A549 (cell line): ENCODE data around the gene CDH4. TPM values are rescaled to one million over a fixed set of nuclear protein-coding genes. Genes with fewer than 3 reads are reported as not detected.

Experiments used
- ATAC-seq, 2 experiments: fragments of 200-7000 bp in 1 of 2; fragments of >200 bp in 1 of 2; cut with Nextera tagmentation in 1 of 2; cut with Tn5 transposase in 1 of 2; 3 replicates each; pipeline versions ENCODE4 v1.8.0 to v1.9.1; 2018 to 2020; ENCODE audit warnings: mild to moderate bottlenecking in 1 of 2, moderate library complexity in 1 of 2
- CTCF ChIA-PET: fragments of 300-600 bp; sonication (Branson Sonifier 250); formaldehyde crosslinking; extraction: SDS; loops from one replicate; lab custom pipeline; 2021; ENCODE audit warnings: antibody characterized with exemption, inconsistent platforms; lab: Yijun Ruan, JAX
- POLR2A ChIA-PET: fragments of 350-600 bp; formaldehyde crosslinking; extraction: SDS; loops from one replicate; lab custom pipeline; 2021; ENCODE audit warnings: antibody characterized with exemption, inconsistent platforms; lab: Yijun Ruan, JAX
- DNase-seq, 2 experiments: peaks; one replicate each; pipeline versions ENCODE4 v3.0.0 to v3.0.0-alpha.2; 2011 to 2016; ENCODE audit warnings: low read depth in 1 of 2, low spot score in 1 of 2
- FAIRE-seq: peaks from 2 replicates; lab custom pipeline; 2011; peaks lifted over from hg19 to GRCh38; lab: Jason Lieb, UNC
- H3K27ac ChIP-seq, 2 experiments: fragments of >200 bp; sonication (Bioruptor Twin); formaldehyde crosslinking; 3 replicates each; pipeline ENCODE4 v1.5.1; 2016 to 2017
- H3K4me1 ChIP-seq: fragments of >200 bp; sonication (Bioruptor Twin); formaldehyde crosslinking; 3 replicates; pipeline ENCODE4 v1.6.1; 2016
- H3K4me2 ChIP-seq: fragments of >200 bp; sonication (Bioruptor Twin); formaldehyde crosslinking; 3 replicates; pipeline ENCODE4 v1.6.1; 2016
- H3K4me3 ChIP-seq: fragments of >200 bp; sonication (Bioruptor Twin); formaldehyde crosslinking; 3 replicates; pipeline ENCODE4 v1.5.1; 2016
- H3K9me3 ChIP-seq: fragments of >200 bp; sonication (Bioruptor Twin); formaldehyde crosslinking; 3 replicates; pipeline ENCODE4 v1.6.1; 2016
- CBX8 ChIP-seq: fragments of 200-600 bp; sonication (generic); IDR thresholded peaks from 2 replicates; pipeline ENCODE4 v1.6.1; 2016
- EHF ChIP-seq: fragments of 250-450 bp; sonication (Bioruptor Pico); IDR thresholded peaks from 2 replicates; pipeline ENCODE4 v1.5.0; 2020; ENCODE audit warnings: mild to moderate bottlenecking
- EP300 ChIP-seq, 2 experiments: fragments of >200 bp; sonication (Bioruptor Twin); formaldehyde crosslinking; IDR thresholded peaks; 2 replicates in 1 of 2; 3 replicates in 1 of 2; pipeline ENCODE4 v1.6.1; 2016 to 2017
- FOSL2 ChIP-seq, 2 experiments: fragments of 450-650 bp in 1 of 2; fragments of >200 bp in 1 of 2; sonication (Bioruptor Twin) in 1 of 2; formaldehyde crosslinking; IDR thresholded peaks; 2 replicates each; pipeline versions ENCODE4 v1.5.0 to v1.6.1; 2016 to 2020; ENCODE audit warnings: mild to moderate bottlenecking in 1 of 2, moderate library complexity in 1 of 2
- FOXS1 ChIP-seq: fragments of 250-450 bp; sonication (Bioruptor Pico); IDR thresholded peaks from 2 replicates; pipeline ENCODE4 v1.5.0; 2020; ENCODE audit warnings: mild to moderate bottlenecking, moderate library complexity
- GATA3 ChIP-seq: IDR thresholded peaks from 2 replicates; pipeline ENCODE4 v1.6.1; 2012; ENCODE audit warnings: borderline replicate concordance
- HES2 ChIP-seq: fragments of >200 bp; sonication (Bioruptor Twin); formaldehyde crosslinking; IDR thresholded peaks from 2 replicates; pipeline ENCODE4 v1.6.1; 2016
- HEYL ChIP-seq: fragments of 250-450 bp; sonication (Bioruptor Pico); IDR thresholded peaks from 2 replicates; pipeline ENCODE4 v1.8.0; 2021; ENCODE audit warnings: mild to moderate bottlenecking, moderate library complexity
- JUN ChIP-seq, 2 experiments: fragments of >200 bp; sonication (Bioruptor Twin); formaldehyde crosslinking; IDR thresholded peaks; 2 replicates in 1 of 2; 3 replicates in 1 of 2; pipeline ENCODE4 v1.6.1; 2016 to 2017
- JUNB ChIP-seq: fragments of >200 bp; sonication (Bioruptor Twin); formaldehyde crosslinking; IDR thresholded peaks from 2 replicates; pipeline ENCODE4 v1.6.1; 2016
- KDM5A ChIP-seq: fragments of 200-600 bp; sonication (generic); IDR thresholded peaks from 2 replicates; pipeline ENCODE4 v1.6.1; 2016; ENCODE audit warnings: antibody characterized with exemption, mild to moderate bottlenecking
- MAFK ChIP-seq: fragments of 450-650 bp; IDR thresholded peaks from 2 replicates; pipeline ENCODE4 v1.6.1; 2014; ENCODE audit not compliant: partially characterized antibody
- MYC ChIP-seq: IDR thresholded peaks from 2 replicates; pipeline ENCODE4 v1.6.1; 2012; ENCODE audit warnings: mild to moderate bottlenecking, inconsistent platforms, low read length, improper control_type of control experiment, borderline replicate concordance
- NR3C1 ChIP-seq: fragments of >200 bp; sonication (Bioruptor Twin); formaldehyde crosslinking; IDR thresholded peaks from 3 replicates; pipeline ENCODE4 v1.6.1; 2017
- POLR2A ChIP-seq: IDR thresholded peaks from 2 replicates; pipeline ENCODE4 v1.6.1; 2012; ENCODE audit warnings: mild to moderate bottlenecking, low read length
- RAD21 ChIP-seq, 2 experiments: fragments of >200 bp in 1 of 2; sonication (Bioruptor Twin) in 1 of 2; formaldehyde crosslinking in 1 of 2; IDR thresholded peaks in 1 of 2; conservative IDR thresholded peaks in 1 of 2; 2 replicates in 1 of 2; 3 replicates in 1 of 2; pipeline ENCODE4 v1.6.1; 2012 to 2018; ENCODE audit warnings: inconsistent platforms in 1 of 2
- TP53 ChIP-seq: fragments of 250-450 bp; sonication (Bioruptor Pico); IDR thresholded peaks from 2 replicates; pipeline ENCODE4 v1.5.0; 2021; ENCODE audit warnings: mild to moderate bottlenecking, moderate library complexity
- WGBS: methylation state at CpG from one replicate; pipeline ENCODE4 v1.1.6; 2017; ENCODE audit errors: missing lambda C conversion rate; 5-methylcytosine and 5-hydroxymethylcytosine counted together
- polyA plus RNA-seq, 4 experiments: library from polyadenylated mRNA; depleted of rRNA in 3 of 4; stranded (reverse); fragments of >200 nt; fragmentation: RNase III in 1 of 4; extraction: RNeasy Plus Mini Kit Qiagen cat#74134 plus additional on column Dnase treatment in 1 of 4; gene quantifications; 2 replicates in 3 of 4; 3 replicates in 1 of 4; pipeline ENCODE4 v1.2.3, GENCODE V29; 2011 to 2017
- TF ChIP-seq, protein P1 (sequence below): fragments of 250-450 bp; sonication (Bioruptor Pico); IDR thresholded peaks from 2 replicates; pipeline ENCODE4 v1.5.0; 2021; ENCODE audit warnings: mild to moderate bottlenecking, moderate library complexity, borderline replicate concordance
- TF ChIP-seq, protein P2 (sequence below): IDR thresholded peaks from 2 replicates; pipeline ENCODE4 v1.6.1; 2012
- TF ChIP-seq, protein P3 (sequence below): fragments of 150-350 bp; IDR thresholded peaks from 2 replicates; pipeline ENCODE4 v1.6.1; 2014; ENCODE audit warnings: low read depth, mild to moderate bottlenecking, low read length
- TF ChIP-seq, protein P4 (sequence below): fragments of 250-450 bp; sonication (Bioruptor Pico); IDR thresholded peaks from 2 replicates; pipeline ENCODE4 v1.5.0; 2020; ENCODE audit warnings: low read depth, mild to moderate bottlenecking, moderate library complexity
- TF ChIP-seq, protein P5 (sequence below): IDR thresholded peaks from 2 replicates; pipeline ENCODE4 v1.6.1; 2012; ENCODE audit warnings: low read depth, borderline replicate concordance

The CDH4 gene
- polyA plus RNA-seq, 2 of the 4 experiments (the other 2 are of a cell fraction), result 3.4 to 10.3 TPM

DNA sequence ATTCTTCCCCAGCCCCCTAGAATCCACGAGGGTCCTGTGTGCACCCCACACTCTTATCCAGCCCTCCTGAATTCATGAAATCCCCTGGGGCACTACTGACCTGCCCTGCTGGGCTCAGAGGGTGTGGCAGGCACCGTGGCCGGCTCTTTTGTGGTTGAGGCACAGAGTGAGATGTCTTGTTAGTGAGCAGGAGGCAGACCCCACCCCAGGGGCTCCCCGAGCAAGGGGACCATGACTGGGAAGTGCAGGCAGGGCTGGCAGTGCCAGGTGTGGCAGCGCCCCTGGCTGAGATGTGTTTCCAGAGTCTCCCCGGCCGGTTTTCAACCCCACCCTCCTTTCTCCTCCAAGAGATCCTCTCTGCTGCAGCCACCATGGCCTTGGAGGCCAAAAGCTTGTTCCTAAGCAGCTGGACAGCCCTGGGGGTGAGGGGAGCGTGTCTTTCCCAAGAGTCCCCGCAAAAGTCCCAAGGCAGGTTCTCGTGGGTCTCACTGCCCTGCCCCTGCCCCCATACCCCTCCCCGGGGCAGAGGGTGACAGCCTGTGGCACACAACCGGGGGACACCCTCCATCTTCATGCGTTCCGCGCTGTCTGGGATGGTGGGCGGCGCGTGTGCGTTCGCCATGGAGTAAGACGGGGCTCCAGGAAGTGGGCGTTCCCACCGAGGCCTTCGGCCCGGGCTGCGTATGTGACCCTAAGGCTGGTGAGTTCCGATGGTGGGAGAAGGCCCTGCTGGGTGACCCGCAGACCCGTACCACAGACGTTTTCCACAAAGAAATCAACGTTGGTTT, 604.8 kb downstream of the CDH4 start:
- TF ChIP-seq POLR2A (no peak), KDM5A (no peak), EHF (CRISPR knock-in tag) (no peak), JUNB (no peak), FOSL2 (IDR thresholded peaks at IDR 0.05) (no peak), FOSL2 (CRISPR knock-in tag; IDR thresholded peaks at IDR 0.05) (no peak), CBX8 (no peak)
- TF ChIP-seq, protein P1, sequence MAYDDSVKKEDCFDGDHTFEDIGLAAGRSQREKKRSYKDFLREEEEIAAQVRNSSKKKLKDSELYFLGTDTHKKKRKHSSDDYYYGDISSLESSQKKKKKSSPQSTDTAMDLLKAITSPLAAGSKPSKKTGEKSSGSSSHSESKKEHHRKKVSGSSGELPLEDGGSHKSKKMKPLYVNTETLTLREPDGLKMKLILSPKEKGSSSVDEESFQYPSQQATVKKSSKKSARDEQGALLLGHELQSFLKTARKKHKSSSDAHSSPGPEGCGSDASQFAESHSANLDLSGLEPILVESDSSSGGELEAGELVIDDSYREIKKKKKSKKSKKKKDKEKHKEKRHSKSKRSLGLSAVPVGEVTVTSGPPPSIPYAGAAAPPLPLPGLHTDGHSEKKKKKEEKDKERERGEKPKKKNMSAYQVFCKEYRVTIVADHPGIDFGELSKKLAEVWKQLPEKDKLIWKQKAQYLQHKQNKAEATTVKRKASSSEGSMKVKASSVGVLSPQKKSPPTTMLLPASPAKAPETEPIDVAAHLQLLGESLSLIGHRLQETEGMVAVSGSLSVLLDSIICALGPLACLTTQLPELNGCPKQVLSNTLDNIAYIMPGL (CRISPR knock-in tag), result no peak
- TF ChIP-seq, protein P2, sequence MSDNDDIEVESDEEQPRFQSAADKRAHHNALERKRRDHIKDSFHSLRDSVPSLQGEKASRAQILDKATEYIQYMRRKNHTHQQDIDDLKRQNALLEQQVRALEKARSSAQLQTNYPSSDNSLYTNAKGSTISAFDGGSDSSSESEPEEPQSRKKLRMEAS, result no peak
- TF ChIP-seq, protein P3, sequence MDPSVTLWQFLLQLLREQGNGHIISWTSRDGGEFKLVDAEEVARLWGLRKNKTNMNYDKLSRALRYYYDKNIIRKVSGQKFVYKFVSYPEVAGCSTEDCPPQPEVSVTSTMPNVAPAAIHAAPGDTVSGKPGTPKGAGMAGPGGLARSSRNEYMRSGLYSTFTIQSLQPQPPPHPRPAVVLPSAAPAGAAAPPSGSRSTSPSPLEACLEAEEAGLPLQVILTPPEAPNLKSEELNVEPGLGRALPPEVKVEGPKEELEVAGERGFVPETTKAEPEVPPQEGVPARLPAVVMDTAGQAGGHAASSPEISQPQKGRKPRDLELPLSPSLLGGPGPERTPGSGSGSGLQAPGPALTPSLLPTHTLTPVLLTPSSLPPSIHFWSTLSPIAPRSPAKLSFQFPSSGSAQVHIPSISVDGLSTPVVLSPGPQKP, result no peak
- POLR2A ChIA-PET, result no interaction called here
- Histone ChIP-seq H3K4me3 (no peak overlapping the region), H3K27ac (no peak overlapping the region), H3K9me3 (no peaks in the 10 kb centered on the region), H3K4me2 (no peak overlapping the region), H3K4me1 (no peaks in the 10 kb centered on the region)
- FAIRE-seq (no peak), ATAC-seq (no peak), DNase-seq (no peak)
- CTCF ChIA-PET, result interaction anchor here (1.7 kb wide), 1 partner anchor 31 kb away, joined by 5 read pairs; no protein-coding TSS in a partner anchor
- 86% methylated on average over 19 of the region's 31 CpGs for WGBS

GRCh38 chr20:61857414-61857775, 605.3 kb downstream of the CDH4 start:
- no peaks in the 10 kb centered on the region for H3K9me3 ChIP-seq
- no peak for DNase-seq
- no peak overlapping the region for H3K4me3 ChIP-seq
- 71% methylated on average over 10 of the region's 10 CpGs for WGBS
- ChIA-PET CTCF (interaction anchor here (1.7 kb wide), 1 partner anchor 30 kb away, joined by 5 read pairs; no protein-coding TSS in a partner anchor), POLR2A (no interaction called here)
- no peak for ATAC-seq
- no peak overlapping the region for H3K27ac ChIP-seq
- no peak overlapping the region for H3K4me2 ChIP-seq
- TF ChIP-seq JUN (IDR thresholded peaks at IDR 0.05) (no peak), FOXS1 (CRISPR knock-in tag) (no peak), EHF (CRISPR knock-in tag) (no peak), MAFK (no peak), EP300 (IDR thresholded peaks at IDR 0.05) (no peak)
- TF ChIP-seq, protein P4, sequence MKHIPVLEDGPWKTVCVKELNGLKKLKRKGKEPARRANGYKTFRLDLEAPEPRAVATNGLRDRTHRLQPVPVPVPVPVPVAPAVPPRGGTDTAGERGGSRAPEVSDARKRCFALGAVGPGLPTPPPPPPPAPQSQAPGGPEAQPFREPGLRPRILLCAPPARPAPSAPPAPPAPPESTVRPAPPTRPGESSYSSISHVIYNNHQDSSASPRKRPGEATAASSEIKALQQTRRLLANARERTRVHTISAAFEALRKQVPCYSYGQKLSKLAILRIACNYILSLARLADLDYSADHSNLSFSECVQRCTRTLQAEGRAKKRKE (CRISPR knock-in tag), result no peak
- FAIRE-seq, result no peak
- no peaks in the 10 kb centered on the region for H3K4me1 ChIP-seq

GRCh38 chr20:61857884-61858283, 605.8 kb downstream of the CDH4 start:
- Histone ChIP-seq H3K27ac (no peak overlapping the region), H3K4me3 (no peak overlapping the region), H3K9me3 (no peaks in the 10 kb centered on the region), H3K4me2 (no peak overlapping the region), H3K4me1 (no peaks in the 10 kb centered on the region)
- ChIA-PET POLR2A (no interaction called here), CTCF (no interaction called here)
- FAIRE-seq, result no peak
- ATAC-seq, result no peak
- TF ChIP-seq MYC (no peak), KDM5A (no peak), FOSL2 (IDR thresholded peaks at IDR 0.05) (no peak), FOSL2 (CRISPR knock-in tag; IDR thresholded peaks at IDR 0.05) (no peak), NR3C1 (no peak), RAD21 (conservative IDR thresholded peaks at IDR 0.05 in 1 of 2, IDR thresholded peaks at IDR 0.05 in 1 of 2) (no peak), HES2 (no peak), GATA3 (no peak), TP53 (CRISPR knock-in tag) (no peak), HEYL (CRISPR knock-in tag) (no peak)
- TF ChIP-seq, protein P5, sequence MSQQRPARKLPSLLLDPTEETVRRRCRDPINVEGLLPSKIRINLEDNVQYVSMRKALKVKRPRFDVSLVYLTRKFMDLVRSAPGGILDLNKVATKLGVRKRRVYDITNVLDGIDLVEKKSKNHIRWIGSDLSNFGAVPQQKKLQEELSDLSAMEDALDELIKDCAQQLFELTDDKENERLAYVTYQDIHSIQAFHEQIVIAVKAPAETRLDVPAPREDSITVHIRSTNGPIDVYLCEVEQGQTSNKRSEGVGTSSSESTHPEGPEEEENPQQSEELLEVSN, result no peak
- no peak for DNase-seq
- 73% methylated on average over 1 of the region's 1 CpG for WGBS
